Measurements from ENCODE around the gene DRAM2.

DNA sequence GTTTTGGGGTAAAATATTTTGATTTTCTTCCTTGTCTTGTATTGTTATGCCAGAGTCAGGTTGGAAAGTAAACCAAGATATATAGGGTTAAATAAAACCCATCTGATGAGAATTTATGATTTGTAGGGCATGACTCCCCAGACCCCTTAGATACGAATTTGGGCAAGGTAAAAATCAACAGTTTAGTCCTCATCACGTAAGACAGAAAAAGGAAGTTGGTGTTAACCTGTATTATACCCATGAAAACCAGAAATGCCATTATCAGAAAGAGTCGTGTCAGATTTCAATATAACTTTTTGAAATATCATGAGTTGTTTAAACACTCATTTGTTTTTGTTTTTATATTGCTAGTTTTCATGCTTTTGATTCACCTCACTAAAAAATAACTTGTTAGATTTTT lies 11.9 kb upstream of the DRAM2 start:
- TF ChIP-seq SIN3A (IDR thresholded peaks at IDR 0.05; ENCODE audit: low read depth) (no peak), POLR2AphosphoS5 (IDR thresholded peaks at IDR 0.05; ENCODE audit: low read depth, low read length) (no peak), JUND (IDR thresholded peaks at IDR 0.05) (no peak)
